ENCODE results near the gene MLANA. TPM values are rescaled to one million over a fixed set of nuclear protein-coding genes. Genes with fewer than 3 reads are reported as not detected.

The MLANA gene
- total and polyA plus RNA-seq, 10 of the 15 experiments (the other 5 are each of a cell fraction or from before 2014, with no cell fraction given) = 0.11 to 0.26 (median 0.13) TPM; not detected in 6

- ChIA-PET SMC1A (ENCODE audit: uncharacterized antibody, unreplicated experiment) (interaction anchor here (1.0 to 1.8 kb wide), 4 partner anchors 9 to 23 kb away, joined by 3 to 6 read pairs (median 4); no protein-coding TSS in a partner anchor), POLR2A (no interaction called here), RAD21 (ENCODE audit: unreplicated experiment) (interaction anchor here (0.6 to 1.3 kb wide), 3 partner anchors 13 to 794 kb away, joined by 3 to 5 read pairs (median 3); no protein-coding TSS in a partner anchor), CTCF (interaction anchor here (0.7 to 2.6 kb wide), 5 partner anchors 11 to 176 kb away, joined by 3 to 12 read pairs (median 4); no protein-coding TSS in a partner anchor)
- no peak overlapping the region for H3K4me3 ChIP-seq
- DNase-seq (ENCODE audit: low read depth, low spot score) (no peak), FAIRE-seq (no peak), ATAC-seq (no peak)
- intact Hi-C loops (cut with micrococcal nuclease; ENCODE audit: unreplicated experiment) (no loop called here), in situ Hi-C loops (cut with MboI) (no loop called here)
- H4K20me1 ChIP-seq (ENCODE audit: control insufficient read depth, insufficient read depth) = no peaks in the 10 kb centered on the region
- H3K9ac ChIP-seq (ENCODE audit: control insufficient read depth, insufficient read depth, low read length) = no peak overlapping the region
- BruUV-seq (replicated peaks) = no TSS peak
- H3K79me2 ChIP-seq (ENCODE audit: control insufficient read depth, insufficient read depth, low read length) = no peaks in the 10 kb centered on the region
- H3K4me2 ChIP-seq (ENCODE audit: control insufficient read depth, insufficient read depth) = no peak overlapping the region
- no peak overlapping the region for H2AFZ ChIP-seq (ENCODE audit: control insufficient read depth, low read depth, low read length)
- no peak overlapping the region for H3K27ac ChIP-seq (ENCODE audit: control insufficient read depth, insufficient read depth)
- no peaks in the 10 kb centered on the region for H3K9me3 ChIP-seq (replicated peaks; ENCODE audit: control insufficient read depth, insufficient read depth, low read length)
- peaks cover 5% of the 10 kb centered on the region; the same call in 1 of the 2 replicates for H3K4me1 ChIP-seq (ENCODE audit: control insufficient read depth, insufficient read depth, low read length)
- no peak for TF ChIP-seq ZNF622 (IDR thresholded peaks at IDR 0.05)
- TF ChIP-seq, protein P1, sequence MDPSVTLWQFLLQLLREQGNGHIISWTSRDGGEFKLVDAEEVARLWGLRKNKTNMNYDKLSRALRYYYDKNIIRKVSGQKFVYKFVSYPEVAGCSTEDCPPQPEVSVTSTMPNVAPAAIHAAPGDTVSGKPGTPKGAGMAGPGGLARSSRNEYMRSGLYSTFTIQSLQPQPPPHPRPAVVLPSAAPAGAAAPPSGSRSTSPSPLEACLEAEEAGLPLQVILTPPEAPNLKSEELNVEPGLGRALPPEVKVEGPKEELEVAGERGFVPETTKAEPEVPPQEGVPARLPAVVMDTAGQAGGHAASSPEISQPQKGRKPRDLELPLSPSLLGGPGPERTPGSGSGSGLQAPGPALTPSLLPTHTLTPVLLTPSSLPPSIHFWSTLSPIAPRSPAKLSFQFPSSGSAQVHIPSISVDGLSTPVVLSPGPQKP (IDR thresholded peaks at IDR 0.05; ENCODE audit: low read depth, low read length) = no peak
- no peak for TF ChIP-seq NR2C2 (IDR thresholded peaks at IDR 0.05; ENCODE audit: borderline replicate concordance, control insufficient read depth, insufficient read length, low read depth)
- TF ChIP-seq, protein P2, sequence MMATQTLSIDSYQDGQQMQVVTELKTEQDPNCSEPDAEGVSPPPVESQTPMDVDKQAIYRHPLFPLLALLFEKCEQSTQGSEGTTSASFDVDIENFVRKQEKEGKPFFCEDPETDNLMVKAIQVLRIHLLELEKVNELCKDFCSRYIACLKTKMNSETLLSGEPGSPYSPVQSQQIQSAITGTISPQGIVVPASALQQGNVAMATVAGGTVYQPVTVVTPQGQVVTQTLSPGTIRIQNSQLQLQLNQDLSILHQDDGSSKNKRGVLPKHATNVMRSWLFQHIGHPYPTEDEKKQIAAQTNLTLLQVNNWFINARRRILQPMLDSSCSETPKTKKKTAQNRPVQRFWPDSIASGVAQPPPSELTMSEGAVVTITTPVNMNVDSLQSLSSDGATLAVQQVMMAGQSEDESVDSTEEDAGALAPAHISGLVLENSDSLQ (IDR thresholded peaks at IDR 0.05) = no peak
- no peak for TF ChIP-seq EGR1 (IDR thresholded peaks at IDR 0.05; ENCODE audit: borderline replicate concordance in 1 of 2, low read depth in 2 of 2, low read length in 2 of 2)
- TF ChIP-seq, protein P3, sequence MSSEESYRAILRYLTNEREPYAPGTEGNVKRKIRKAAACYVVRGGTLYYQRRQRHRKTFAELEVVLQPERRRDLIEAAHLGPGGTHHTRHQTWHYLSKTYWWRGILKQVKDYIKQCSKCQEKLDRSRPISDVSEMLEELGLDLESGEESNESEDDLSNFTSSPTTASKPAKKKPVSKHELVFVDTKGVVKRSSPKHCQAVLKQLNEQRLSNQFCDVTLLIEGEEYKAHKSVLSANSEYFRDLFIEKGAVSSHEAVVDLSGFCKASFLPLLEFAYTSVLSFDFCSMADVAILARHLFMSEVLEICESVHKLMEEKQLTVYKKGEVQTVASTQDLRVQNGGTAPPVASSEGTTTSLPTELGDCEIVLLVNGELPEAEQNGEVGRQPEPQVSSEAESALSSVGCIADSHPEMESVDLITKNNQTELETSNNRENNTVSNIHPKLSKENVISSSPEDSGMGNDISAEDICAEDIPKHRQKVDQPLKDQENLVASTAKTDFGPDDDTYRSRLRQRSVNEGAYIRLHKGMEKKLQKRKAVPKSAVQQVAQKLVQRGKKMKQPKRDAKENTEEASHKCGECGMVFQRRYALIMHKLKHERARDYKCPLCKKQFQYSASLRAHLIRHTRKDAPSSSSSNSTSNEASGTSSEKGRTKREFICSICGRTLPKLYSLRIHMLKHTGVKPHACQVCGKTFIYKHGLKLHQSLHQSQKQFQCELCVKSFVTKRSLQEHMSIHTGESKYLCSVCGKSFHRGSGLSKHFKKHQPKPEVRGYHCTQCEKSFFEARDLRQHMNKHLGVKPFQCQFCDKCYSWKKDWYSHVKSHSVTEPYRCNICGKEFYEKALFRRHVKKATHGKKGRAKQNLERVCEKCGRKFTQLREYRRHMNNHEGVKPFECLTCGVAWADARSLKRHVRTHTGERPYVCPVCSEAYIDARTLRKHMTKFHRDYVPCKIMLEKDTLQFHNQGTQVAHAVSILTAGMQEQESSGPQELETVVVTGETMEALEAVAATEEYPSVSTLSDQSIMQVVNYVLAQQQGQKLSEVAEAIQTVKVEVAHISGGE (CRISPR knock-in tag; IDR thresholded peaks at IDR 0.05) = no peak
- TF ChIP-seq LARP7 (IDR thresholded peaks at IDR 0.05) = no peak
- TF ChIP-seq IKZF1 (conservative IDR thresholded peaks at IDR 0.05) = no peak
- TF ChIP-seq TCF12 (IDR thresholded peaks at IDR 0.05; ENCODE audit: low read depth, low read length) = no peak
- TF ChIP-seq, protein P4, sequence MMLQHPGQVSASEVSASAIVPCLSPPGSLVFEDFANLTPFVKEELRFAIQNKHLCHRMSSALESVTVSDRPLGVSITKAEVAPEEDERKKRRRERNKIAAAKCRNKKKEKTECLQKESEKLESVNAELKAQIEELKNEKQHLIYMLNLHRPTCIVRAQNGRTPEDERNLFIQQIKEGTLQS (IDR thresholded peaks at IDR 0.05; ENCODE audit: borderline replicate concordance, extremely low read depth, low read depth, low read length) = no peak
- TF ChIP-seq BCL11A (IDR thresholded peaks at IDR 0.05; ENCODE audit: low read depth, low read length) = no peak
- TF ChIP-seq POU2F2 (IDR thresholded peaks at IDR 0.05; ENCODE audit: borderline replicate concordance, low read depth, low read length) = no peak
- TF ChIP-seq ZSCAN29 (IDR thresholded peaks at IDR 0.05) = no peak
- TF ChIP-seq SRF (IDR thresholded peaks at IDR 0.05; ENCODE audit: low read depth in 2 of 2, low read length in 2 of 2) = no peak
- no peaks in the 10 kb centered on the region for H3K36me3 ChIP-seq (ENCODE audit: control insufficient read depth in 2 of 2, insufficient read depth in 2 of 2, low read length in 1 of 2)
- no peaks in the 10 kb centered on the region for H3K27me3 ChIP-seq (replicated peaks in 1 of 2; ENCODE audit: control insufficient read depth in 2 of 2, insufficient read depth in 2 of 2, low read length in 1 of 2)
- WGBS (ENCODE audit: insufficient coverage, insufficient replicate concordance, low lambda C conversion rate, missing lambda C conversion rate) = 45% methylated on average over 2 of the region's 2 CpGs
Observed at GRCh38 chr9:5874048-5874447, 16.6 kb upstream of the MLANA start.
